Left lung (tissue), 14 donors: ENCODE results near the gene PTTG1IP. TPM values are rescaled to one million over a fixed set of nuclear protein-coding genes. Genes with fewer than 3 reads are reported as not detected.

Experiments
- ATAC-seq: fragments of 200-7000 bp; cut with Tn5 transposase; one replicate; pipeline ENCODE4 v1.9.1; 2020; ENCODE audit warnings: moderate library complexity
- DNase-seq, 4 donors: peaks; one replicate each; pipeline ENCODE4 v3.0.0-alpha.2; 2013 to 2020
- H3K27ac ChIP-seq, 2 donors: fragments of 200-600 bp; sonication (generic) in 1 of 2; one replicate each; pipeline versions ENCODE4 v1.5.0 to v1.8.0; 2020 to 2021
- H3K27me3 ChIP-seq, 2 donors: fragments of 200-600 bp; sonication (generic) in 1 of 2; one replicate each; pipeline versions ENCODE4 v1.5.0 to v1.8.0; 2020 to 2021
- H3K36me3 ChIP-seq, 2 donors: fragments of 200-600 bp; sonication (generic) in 1 of 2; one replicate each; pipeline versions ENCODE4 v1.5.0 to v1.8.0; 2020 to 2021
- H3K4me1 ChIP-seq, 2 donors: fragments of 200-600 bp; one replicate each; pipeline ENCODE4 v1.8.0; 2021
- H3K4me3 ChIP-seq, 2 donors: fragments of 200-600 bp; sonication (generic) in 1 of 2; one replicate each; pipeline versions ENCODE4 v1.5.0 to v1.8.0; 2020 to 2021; ENCODE audit warnings: mild to moderate bottlenecking in 1 of 2
- H3K9me3 ChIP-seq, 2 donors: fragments of 200-600 bp; sonication (generic) in 1 of 2; one replicate each; pipeline versions ENCODE4 v1.5.0 to v1.8.0; 2020 to 2021
- intact Hi-C, 2 donors: fragments of 100-400 bp; cut with DNase I; formaldehyde crosslinking; loops; one replicate each; pipeline versions ENCODE4 v1.11.2 to v1.14.2; 2022
- long read RNA-seq, 12 donors: library from polyadenylated mRNA in 2 of 12; unstranded in 2 of 12; transcript quantifications; one replicate each; pipeline ENCODE4 v2.0.0 and lab custom pipeline, GENCODE V29; 2019 to 2026
- polyA plus RNA-seq, 6 donors: library from polyadenylated mRNA; unstranded; fragments of 120-200 nt; gene quantifications; one replicate each; pipeline ENCODE4 v1.2.1, GENCODE V29; 2013; ENCODE audit not compliant: insufficient read length in 6 of 6
- total RNA-seq, 2 donors: library from RNA; stranded (reverse); fragmentation: NEBNext Ultra II Directional; extraction: Animal tissue kit (Norgen Biotek cat#: 25700); gene quantifications; one replicate each; pipeline ENCODE4 v1.2.1, GENCODE V29; 2021
- TF ChIP-seq, protein P1 (sequence below), 2 donors: fragments of 200-600 bp; sonication (generic) in 1 of 2; IDR thresholded peaks; one replicate each; pipeline versions ENCODE4 v1.5.0 to v1.8.0; 2021; ENCODE audit warnings: antibody characterized with exemption in 2 of 2
- donor health status: DM: no; HTN: yes; CAD: no.
- donor health status: DM: no; HTN: no; CAD: no.

PTTG1IP gene, protein sequence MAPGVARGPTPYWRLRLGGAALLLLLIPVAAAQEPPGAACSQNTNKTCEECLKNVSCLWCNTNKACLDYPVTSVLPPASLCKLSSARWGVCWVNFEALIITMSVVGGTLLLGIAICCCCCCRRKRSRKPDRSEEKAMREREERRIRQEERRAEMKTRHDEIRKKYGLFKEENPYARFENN
- total RNA-seq (100 to 1,000 TPM; 247 to 263 TPM), polyA plus RNA-seq (100 to 1,000 TPM; 195 to 240 (median 214) TPM)
- long read RNA-seq, donor 1, transcript PTTG1IP-201 (6 exons, 2,760 nt): major isoform, 138 of 263 reads
- long read RNA-seq, donor 1, partial matches to known transcripts: 121 of 263 reads
- long read RNA-seq, donor 1, other reads (novel, unspliced or antisense): 0 of 263 reads
- long read RNA-seq, donor 2, transcript PTTG1IP-201 (6 exons, 2,760 nt): major isoform, 84 of 187 reads
- long read RNA-seq, donor 2, partial matches to known transcripts: 102 of 187 reads
- long read RNA-seq, donor 2, other reads (novel, unspliced or antisense): 0 of 187 reads
- long read RNA-seq, donor 3, transcript PTTG1IP-201 (6 exons, 2,760 nt): major isoform, 64 of 89 reads
- long read RNA-seq, donor 3, partial matches to known transcripts: 25 of 89 reads
- long read RNA-seq, donor 3, other reads (novel, unspliced or antisense): 0 of 89 reads
- long read RNA-seq, donor 4, transcript PTTG1IP-201 (6 exons, 2,760 nt): major isoform, 54 of 103 reads
- long read RNA-seq, donor 4, partial matches to known transcripts: 31 of 103 reads
- long read RNA-seq, donor 4, other reads (novel, unspliced or antisense): 18 of 103 reads
- long read RNA-seq, donor 5, transcript PTTG1IP-201 (6 exons, 2,760 nt): major isoform, 88 of 165 reads
- long read RNA-seq, donor 5, partial matches to known transcripts: 75 of 165 reads
- long read RNA-seq, donor 5, other reads (novel, unspliced or antisense): 0 of 165 reads
- long read RNA-seq, donor 6, transcript PTTG1IP-201 (6 exons, 2,760 nt): major isoform, 53 of 93 reads
- long read RNA-seq, donor 6, partial matches to known transcripts: 40 of 93 reads
- long read RNA-seq, donor 6, other reads (novel, unspliced or antisense): 0 of 93 reads
- long read RNA-seq, donor 7, transcript PTTG1IP-201 (6 exons, 2,760 nt): major isoform, 62 of 96 reads
- long read RNA-seq, donor 7, partial matches to known transcripts: 34 of 96 reads
- long read RNA-seq, donor 7, other reads (novel, unspliced or antisense): 0 of 96 reads
- long read RNA-seq, donor 8, transcript PTTG1IP-201 (6 exons, 2,760 nt): major isoform, 92 of 188 reads
- long read RNA-seq, donor 8, partial matches to known transcripts: 96 of 188 reads
- long read RNA-seq, donor 8, other reads (novel, unspliced or antisense): 0 of 188 reads
- long read RNA-seq, donor 9, partial matches to known transcripts: 0 of 2 reads
- long read RNA-seq, donor 9, other reads (novel, unspliced or antisense): 0 of 2 reads
- long read RNA-seq, donor 10, transcript PTTG1IP-201 (6 exons, 2,760 nt): major isoform, 80 of 116 reads
- long read RNA-seq, donor 10, partial matches to known transcripts: 26 of 116 reads
- long read RNA-seq, donor 10, other reads (novel, unspliced or antisense): 9 of 116 reads
- long read RNA-seq, donor 11, transcript PTTG1IP-201 (6 exons, 2,760 nt): major isoform, 100 of 162 reads
- long read RNA-seq, donor 11, partial matches to known transcripts: 62 of 162 reads
- long read RNA-seq, donor 11, other reads (novel, unspliced or antisense): 0 of 162 reads
- long read RNA-seq, donor 12, transcript PTTG1IP-201 (6 exons, 2,760 nt): major isoform, 66 of 141 reads
- long read RNA-seq, donor 12, partial matches to known transcripts: 74 of 141 reads
- long read RNA-seq, donor 12, other reads (novel, unspliced or antisense): 0 of 141 reads

DNA sequence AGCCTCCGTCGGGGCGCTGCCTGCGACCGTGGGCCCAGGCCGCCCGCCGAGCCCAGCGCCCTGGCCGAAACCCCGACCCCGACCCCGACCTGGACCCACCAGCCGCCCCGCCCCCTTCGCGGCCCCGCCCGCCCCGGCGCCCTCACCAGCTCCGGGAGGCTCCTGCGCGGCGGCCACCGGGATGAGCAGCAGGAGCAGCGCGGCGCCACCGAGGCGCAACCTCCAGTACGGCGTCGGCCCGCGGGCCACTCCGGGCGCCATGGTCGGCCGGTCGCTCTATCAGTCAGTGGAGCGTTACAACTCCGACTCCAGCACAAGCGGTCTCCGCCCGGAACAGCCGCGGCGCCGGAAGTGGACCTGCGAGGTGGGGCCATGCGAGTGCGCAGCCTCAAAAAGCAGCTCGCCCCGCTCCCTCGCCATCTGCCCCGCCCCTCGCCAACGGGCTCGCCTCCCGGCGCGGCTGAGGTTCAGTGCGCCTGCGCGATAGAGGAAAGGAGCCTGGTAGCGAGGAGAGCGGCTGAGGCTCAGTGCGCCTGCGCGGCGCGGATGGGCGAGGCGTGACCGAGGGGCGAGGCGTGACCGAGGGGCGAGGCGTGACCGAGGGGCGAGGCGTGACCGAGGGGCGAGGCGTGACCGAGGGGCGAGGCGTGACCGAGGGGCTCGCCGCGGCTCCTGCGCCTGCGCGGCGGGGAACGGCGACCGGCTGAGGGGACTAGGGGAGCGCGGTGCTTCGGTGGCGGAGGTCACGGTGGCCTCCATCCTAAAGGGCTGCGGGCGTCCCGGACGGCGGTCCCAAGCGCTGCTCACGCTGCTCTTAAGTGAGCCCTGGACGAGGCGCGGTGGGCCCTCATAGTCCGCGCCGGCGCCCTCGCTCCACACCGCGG lies at the start of gene PTTG1IP:
Gene PTTG1IP (minus strand): TSS at position 335 of the 884 bp plus-strand sequence. CDS start 74 bp downstream, at position 261.
- ATAC-seq: peak; percentile 79
- Histone ChIP-seq H3K36me3 (no peaks in the 10 kb centered on the region), H3K27me3 (no peaks in the 10 kb centered on the region), H3K4me1 (peaks cover 41 to 80% of the 10 kb centered on the region in 2 donors), H3K9me3 (no peaks in the 10 kb centered on the region), H3K27ac (peak within 1 kb of the TSS; percentile 93 to 98), H3K4me3 (peak within 1 kb of the TSS; percentile 78 to 84)
- intact Hi-C loops: no loop called here
- peak; percentile 98 to 100 (median 100) for DNase-seq
- TF ChIP-seq, protein P1, sequence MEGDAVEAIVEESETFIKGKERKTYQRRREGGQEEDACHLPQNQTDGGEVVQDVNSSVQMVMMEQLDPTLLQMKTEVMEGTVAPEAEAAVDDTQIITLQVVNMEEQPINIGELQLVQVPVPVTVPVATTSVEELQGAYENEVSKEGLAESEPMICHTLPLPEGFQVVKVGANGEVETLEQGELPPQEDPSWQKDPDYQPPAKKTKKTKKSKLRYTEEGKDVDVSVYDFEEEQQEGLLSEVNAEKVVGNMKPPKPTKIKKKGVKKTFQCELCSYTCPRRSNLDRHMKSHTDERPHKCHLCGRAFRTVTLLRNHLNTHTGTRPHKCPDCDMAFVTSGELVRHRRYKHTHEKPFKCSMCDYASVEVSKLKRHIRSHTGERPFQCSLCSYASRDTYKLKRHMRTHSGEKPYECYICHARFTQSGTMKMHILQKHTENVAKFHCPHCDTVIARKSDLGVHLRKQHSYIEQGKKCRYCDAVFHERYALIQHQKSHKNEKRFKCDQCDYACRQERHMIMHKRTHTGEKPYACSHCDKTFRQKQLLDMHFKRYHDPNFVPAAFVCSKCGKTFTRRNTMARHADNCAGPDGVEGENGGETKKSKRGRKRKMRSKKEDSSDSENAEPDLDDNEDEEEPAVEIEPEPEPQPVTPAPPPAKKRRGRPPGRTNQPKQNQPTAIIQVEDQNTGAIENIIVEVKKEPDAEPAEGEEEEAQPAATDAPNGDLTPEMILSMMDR (IDR thresholded peaks at IDR 0.05): no peak

DNA sequence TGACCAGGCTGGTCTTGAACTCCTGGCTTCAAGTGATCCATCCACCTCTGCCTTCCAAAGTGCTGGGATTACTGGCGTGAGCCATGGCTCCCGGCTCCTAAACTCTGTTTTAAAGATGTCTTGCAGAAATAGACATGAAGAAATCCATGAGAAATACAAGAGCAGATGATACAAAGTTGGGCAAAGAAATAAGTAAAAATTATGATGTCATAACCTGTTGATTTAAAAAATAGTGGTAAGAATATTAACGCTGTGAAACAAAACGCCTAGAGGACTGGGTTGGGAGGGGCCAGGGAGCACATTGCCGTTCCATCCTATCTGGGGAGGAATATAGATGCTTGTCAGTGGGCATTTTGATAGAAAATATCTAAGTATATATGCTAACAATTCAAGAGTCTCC lies 48.4 kb upstream of the PTTG1IP start:
- no peak for ATAC-seq
- H3K4me1 ChIP-seq: peaks cover 4 to 78% of the 10 kb centered on the region in 2 donors
- intact Hi-C loops: no loop called here
- peaks cover 0 to 18% of the 10 kb centered on the region in 2 donors for H3K27me3 ChIP-seq
- H3K4me3 ChIP-seq: peak overlapping the region in 1 of 2 donors; percentile 80
- TF ChIP-seq, protein P1 (IDR thresholded peaks at IDR 0.05): no peak
- no peak for DNase-seq
- peak overlapping the region in 1 of 2 donors; percentile 93 for H3K27ac ChIP-seq
- H3K9me3 ChIP-seq: no peaks in the 10 kb centered on the region
- H3K36me3 ChIP-seq: peaks cover 0 to 9% of the 10 kb centered on the region in 2 donors

DNA sequence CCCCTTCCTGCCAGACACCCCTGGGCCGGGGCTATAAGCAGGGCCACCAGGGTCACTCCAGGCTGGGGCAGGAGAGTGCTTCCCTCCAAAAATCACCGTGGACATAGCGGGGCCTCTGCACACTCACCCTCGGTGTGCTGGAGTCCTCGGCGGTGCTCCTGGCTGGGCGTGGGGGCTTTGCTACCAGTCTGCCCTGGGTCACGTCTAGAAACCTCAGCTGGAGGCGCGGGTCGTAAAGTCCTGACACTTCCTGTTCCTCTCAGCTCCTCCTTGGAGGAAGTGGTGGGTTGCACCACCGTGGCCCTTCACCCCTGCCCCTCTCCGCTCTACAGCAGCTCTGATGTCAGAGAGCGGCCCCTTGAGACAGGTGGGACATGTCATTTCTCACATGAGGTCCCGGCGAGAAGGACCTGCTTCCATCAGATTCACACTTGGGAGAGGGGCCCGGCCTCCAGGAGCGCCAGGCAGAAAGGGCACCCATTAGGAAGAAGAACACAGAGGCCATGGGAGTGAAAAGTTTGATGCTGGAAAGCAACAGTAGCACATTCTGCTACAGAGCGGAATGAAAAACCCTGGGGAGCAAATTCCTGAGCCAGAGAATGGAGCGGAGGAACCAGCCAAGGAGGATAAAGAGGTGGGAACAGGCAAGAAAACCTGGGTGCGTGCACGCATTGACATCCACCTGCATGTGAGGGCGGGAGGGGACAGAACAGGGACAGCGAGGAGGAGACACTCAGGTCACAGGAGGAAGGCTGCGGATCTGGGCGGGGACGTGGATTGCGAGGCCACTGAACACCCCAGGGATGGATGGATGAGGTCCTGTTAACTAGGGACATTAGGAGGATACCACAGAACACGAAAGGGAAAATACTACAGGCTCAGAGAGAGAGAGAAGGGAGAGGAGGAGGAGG lies 47.5 kb upstream of the PTTG1IP start, which contains the start of gene ITGB2:
Gene ITGB2 (minus strand): TSS at position 206 of the 911 bp plus-strand sequence. CDS start 10,117 bp downstream, outside the sequence.
- ATAC-seq (peak; percentile 34), DNase-seq (peak in 2 of 4 donors; percentile 84 to 94)
- TF ChIP-seq, protein P1 (IDR thresholded peaks at IDR 0.05): no peak
- Histone ChIP-seq H3K27ac (peak within 1 kb of the TSS; percentile 19 to 93), H3K4me3 (peak within 1 kb of the TSS; percentile 22 to 80), H3K4me1 (peaks cover 0 to 78% of the 10 kb centered on the region in 2 donors), H3K27me3 (peaks cover 0 to 15% of the 10 kb centered on the region in 2 donors), H3K9me3 (no peaks in the 10 kb centered on the region), H3K36me3 (peaks cover 0 to 9% of the 10 kb centered on the region in 2 donors)
- intact Hi-C loops: no loop called here
